Measurements from ENCODE around the gene EIF4A2.

GRCh38 chr3:186788482-186789370 is 5.3 kb downstream of the EIF4A2 start:
- no peak for TF ChIP-seq TAF1 (IDR thresholded peaks at IDR 0.05; ENCODE audit: low read depth)
- TF ChIP-seq CEBPB (IDR thresholded peaks at IDR 0.05), result no peak
- TF ChIP-seq TEAD4 (IDR thresholded peaks at IDR 0.05), result no peak
- TF ChIP-seq EP300 (IDR thresholded peaks at IDR 0.05; ENCODE audit: borderline replicate concordance), result no peak
- no peak for TF ChIP-seq TCF12 (IDR thresholded peaks at IDR 0.05; ENCODE audit: low read depth)
- TF ChIP-seq FOXM1 (IDR thresholded peaks at IDR 0.05; ENCODE audit: borderline replicate concordance, low read depth), result peak; percentile 10; the same call in 1 of the 2 replicates
- TF ChIP-seq EGR1 (IDR thresholded peaks at IDR 0.05), result peak; percentile 5; the same call in 1 of the 2 replicates
- TF ChIP-seq REST (IDR thresholded peaks at IDR 0.05; ENCODE audit: low read depth), result no peak
- TF ChIP-seq RAD21 (IDR thresholded peaks at IDR 0.05; ENCODE audit: low read depth), result no peak
- TF ChIP-seq, protein P1, sequence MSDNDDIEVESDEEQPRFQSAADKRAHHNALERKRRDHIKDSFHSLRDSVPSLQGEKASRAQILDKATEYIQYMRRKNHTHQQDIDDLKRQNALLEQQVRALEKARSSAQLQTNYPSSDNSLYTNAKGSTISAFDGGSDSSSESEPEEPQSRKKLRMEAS (IDR thresholded peaks at IDR 0.05), result no peak
- no peak for TF ChIP-seq YY1 (IDR thresholded peaks at IDR 0.05; ENCODE audit: low read depth)
- TF ChIP-seq USF1 (IDR thresholded peaks at IDR 0.05), result no peak
- TF ChIP-seq CREB1 (IDR thresholded peaks at IDR 0.05; ENCODE audit: low read depth), result no peak

Measured in Ishikawa (cell line).